Peyer's patch (tissue), 4 donors: Measurements from ENCODE around the gene RXRA.

Experiments used
- POLR2A ChIP-seq, 2 donors: fragments of 450-650 bp; IDR thresholded peaks; one replicate each; pipeline ENCODE4 v1.5.1; 2017; ENCODE audit warnings: antibody characterized with exemption in 2 of 2, mild to moderate bottlenecking in 2 of 2, moderate library complexity in 2 of 2
- TF ChIP-seq, protein P1 (sequence below), 6 experiments: fragments of 450-650 bp in 4 of 6; fragments of 200-600 bp in 2 of 6; sonication (generic) in 1 of 6; IDR thresholded peaks; one replicate each; pipeline ENCODE4 v1.5.1; 2017 to 2019; ENCODE audit warnings: antibody characterized with exemption in 6 of 6, mild to moderate bottlenecking in 3 of 6, moderate library complexity in 1 of 6

- TF ChIP-seq, protein P1, sequence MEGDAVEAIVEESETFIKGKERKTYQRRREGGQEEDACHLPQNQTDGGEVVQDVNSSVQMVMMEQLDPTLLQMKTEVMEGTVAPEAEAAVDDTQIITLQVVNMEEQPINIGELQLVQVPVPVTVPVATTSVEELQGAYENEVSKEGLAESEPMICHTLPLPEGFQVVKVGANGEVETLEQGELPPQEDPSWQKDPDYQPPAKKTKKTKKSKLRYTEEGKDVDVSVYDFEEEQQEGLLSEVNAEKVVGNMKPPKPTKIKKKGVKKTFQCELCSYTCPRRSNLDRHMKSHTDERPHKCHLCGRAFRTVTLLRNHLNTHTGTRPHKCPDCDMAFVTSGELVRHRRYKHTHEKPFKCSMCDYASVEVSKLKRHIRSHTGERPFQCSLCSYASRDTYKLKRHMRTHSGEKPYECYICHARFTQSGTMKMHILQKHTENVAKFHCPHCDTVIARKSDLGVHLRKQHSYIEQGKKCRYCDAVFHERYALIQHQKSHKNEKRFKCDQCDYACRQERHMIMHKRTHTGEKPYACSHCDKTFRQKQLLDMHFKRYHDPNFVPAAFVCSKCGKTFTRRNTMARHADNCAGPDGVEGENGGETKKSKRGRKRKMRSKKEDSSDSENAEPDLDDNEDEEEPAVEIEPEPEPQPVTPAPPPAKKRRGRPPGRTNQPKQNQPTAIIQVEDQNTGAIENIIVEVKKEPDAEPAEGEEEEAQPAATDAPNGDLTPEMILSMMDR (IDR thresholded peaks at IDR 0.05): no peak
- TF ChIP-seq POLR2A (IDR thresholded peaks at IDR 0.05): no peak
Measured at GRCh38 chr9:134363450-134363849, 37.2 kb downstream of the RXRA start.
